CD4-positive, alpha-beta T cell (primary cell): Measurements from ENCODE around the gene LRP1B. TPM values are rescaled to one million over a fixed set of nuclear protein-coding genes. Genes with fewer than 3 reads are reported as not detected.

Experiments used
- ATAC-seq: fragments of 200-7000 bp; cut with Tn5 transposase; one replicate; pipeline ENCODE4 v1.10.0; 2022; ENCODE audit warnings: mild to moderate bottlenecking; ENCODE audit not compliant: poor library complexity
- CTCF ChIA-PET: fragments of 350-600 bp; sonication (Branson Sonifier 250); formaldehyde crosslinking; loops from one replicate; lab custom pipeline; 2021; ENCODE audit warnings: antibody characterized with exemption, inconsistent platforms; lab: Charles Lee
- POLR2A ChIA-PET: fragments of 350-600 bp; sonication (Branson Sonifier 250); formaldehyde crosslinking; loops from one replicate; lab custom pipeline; 2021; ENCODE audit warnings: antibody characterized with exemption, inconsistent platforms; lab: Charles Lee
- DNase-seq, 14 experiments: peaks; one replicate each; pipeline ENCODE4 v3.0.0-alpha.2; 2013 to 2020; ENCODE audit warnings: mixed read lengths in 2 of 14
- H3K27ac ChIP-seq, 2 donors: one replicate each; pipeline versions ENCODE4 v1.5.1 to v1.7.0; 2013; ENCODE audit warnings: low read length in 2 of 2, low read depth in 1 of 2, mild to moderate bottlenecking in 1 of 2
- H3K27me3 ChIP-seq, 2 experiments: 1 replicate in 1 of 2; 2 replicates in 1 of 2; pipeline versions ENCODE4 v1.6.1 to v1.7.0; 2013; ENCODE audit warnings: low read length in 2 of 2, control low read depth in 1 of 2, mild to moderate bottlenecking in 1 of 2, moderate library complexity in 1 of 2; ENCODE audit not compliant: insufficient read depth in 2 of 2, control insufficient read depth in 1 of 2
- H3K36me3 ChIP-seq: one replicate; pipeline ENCODE4 v1.6.1; 2013; ENCODE audit warnings: low read length, control low read depth; ENCODE audit not compliant: insufficient read depth
- H3K4me1 ChIP-seq: one replicate; pipeline ENCODE4 v1.6.1; 2013; ENCODE audit warnings: low read length, control low read depth; ENCODE audit not compliant: insufficient read depth
- H3K4me3 ChIP-seq: one replicate; pipeline ENCODE4 v1.5.1; 2013; ENCODE audit warnings: mild to moderate bottlenecking, low read length, moderate library complexity
- H3K9me3 ChIP-seq, 2 experiments: 1 replicate in 1 of 2; 2 replicates in 1 of 2; pipeline versions ENCODE4 v1.6.1 to v1.7.0; 2013; ENCODE audit warnings: low read length in 2 of 2, mild to moderate bottlenecking in 2 of 2, control low read depth in 1 of 2, moderate library complexity in 1 of 2; ENCODE audit not compliant: control insufficient read depth in 1 of 2, insufficient read depth in 1 of 2
- H3K27ac Mint-ChIP-seq: one replicate; pipeline ENCODE4 v1.8.0; 2020; ENCODE audit warnings: mixed read lengths
- H3K27me3 Mint-ChIP-seq: one replicate; pipeline ENCODE4 v1.8.0; 2021; ENCODE audit warnings: mixed read lengths
- H3K36me3 Mint-ChIP-seq: one replicate; pipeline ENCODE4 v1.8.0; 2021; ENCODE audit warnings: low read depth, mixed read lengths
- H3K4me1 Mint-ChIP-seq: one replicate; pipeline ENCODE4 v1.8.0; 2021; ENCODE audit warnings: low read depth, mixed read lengths
- H3K4me3 Mint-ChIP-seq: one replicate; pipeline ENCODE4 v1.8.0; 2020; ENCODE audit warnings: mild to moderate bottlenecking, mixed read lengths
- H3K9me3 Mint-ChIP-seq: one replicate; pipeline ENCODE4 v1.8.0; 2020; ENCODE audit warnings: mixed read lengths
- CTCF ChIP-seq: fragments of 200-600 bp; IDR thresholded peaks from one replicate; pipeline ENCODE4 v1.8.0; 2022; ENCODE audit warnings: antibody characterized with exemption, mild to moderate bottlenecking
- intact Hi-C, 2 experiments: fragments of 100-400 bp; cut with DNase I in 1 of 2; cut with micrococcal nuclease in 1 of 2; formaldehyde crosslinking; loops; one replicate each; pipeline versions ENCODE4 v1.15.1 to v1.9.0; 2023 to 2025; cut with DNase I, micrococcal nuclease
- total RNA-seq, 174 experiments: library from RNA in 2 of 174; stranded (reverse) in 2 of 174; gene quantifications; one replicate each; pipeline ENCODE4 v1.2.3 and lab custom pipeline; 2021 to 2026

LRP1B gene
- total RNA-seq, 2 experiments from 2014 or later = not detected

GRCh38 chr2:141599721-141600120 is 531.1 kb downstream of the LRP1B start:
- H3K27ac ChIP-seq = no peak overlapping the region
- no peak for TF ChIP-seq CTCF
- no peaks in the 10 kb centered on the region for H3K36me3 Mint-ChIP-seq
- no peak overlapping the region for H3K27ac Mint-ChIP-seq
- no peaks in the 10 kb centered on the region for H3K4me1 ChIP-seq
- no peaks in the 10 kb centered on the region for H3K27me3 ChIP-seq
- intact Hi-C loops = no loop called here
- H3K9me3 ChIP-seq = peaks cover 0 to 2% of the 10 kb centered on the region in 2 experiments
- no peaks in the 10 kb centered on the region for H3K4me1 Mint-ChIP-seq
- no peak overlapping the region for H3K4me3 ChIP-seq
- ATAC-seq = no peak
- no peak for DNase-seq
- no peaks in the 10 kb centered on the region for H3K27me3 Mint-ChIP-seq
- H3K9me3 Mint-ChIP-seq = peaks cover 8% of the 10 kb centered on the region
- no peak overlapping the region for H3K4me3 Mint-ChIP-seq
- no peaks in the 10 kb centered on the region for H3K36me3 ChIP-seq
- CTCF ChIA-PET = no interaction called here
- POLR2A ChIA-PET = no interaction called here

GRCh38 chr2:141598982-141599381 is 531.8 kb downstream of the LRP1B start:
- H3K27me3 Mint-ChIP-seq = no peaks in the 10 kb centered on the region
- ChIA-PET POLR2A (no interaction called here), CTCF (no interaction called here)
- H3K4me1 Mint-ChIP-seq = no peaks in the 10 kb centered on the region
- peaks cover 8% of the 10 kb centered on the region for H3K9me3 Mint-ChIP-seq
- Histone ChIP-seq H3K27me3 (no peaks in the 10 kb centered on the region), H3K27ac (no peak overlapping the region), H3K4me1 (no peaks in the 10 kb centered on the region), H3K4me3 (no peak overlapping the region), H3K36me3 (no peaks in the 10 kb centered on the region), H3K9me3 (no peaks in the 10 kb centered on the region)
- H3K4me3 Mint-ChIP-seq = no peak overlapping the region
- ATAC-seq (no peak), DNase-seq (no peak)
- intact Hi-C loops = no loop called here
- TF ChIP-seq CTCF = no peak
- no peak overlapping the region for H3K27ac Mint-ChIP-seq
- no peaks in the 10 kb centered on the region for H3K36me3 Mint-ChIP-seq

GRCh38 chr2:141595316-141595920 is 535.4 kb downstream of the LRP1B start:
- Histone ChIP-seq H3K27ac (no peak overlapping the region), H3K9me3 (no peaks in the 10 kb centered on the region), H3K27me3 (no peaks in the 10 kb centered on the region), H3K36me3 (no peaks in the 10 kb centered on the region), H3K4me1 (no peaks in the 10 kb centered on the region), H3K4me3 (no peak overlapping the region)
- H3K36me3 Mint-ChIP-seq = no peaks in the 10 kb centered on the region
- CTCF ChIA-PET = no interaction called here
- H3K4me3 Mint-ChIP-seq = no peak overlapping the region
- no peak for TF ChIP-seq CTCF
- H3K4me1 Mint-ChIP-seq = no peaks in the 10 kb centered on the region
- intact Hi-C loops = no loop called here
- H3K27me3 Mint-ChIP-seq = no peaks in the 10 kb centered on the region
- POLR2A ChIA-PET = no interaction called here
- no peak overlapping the region for H3K27ac Mint-ChIP-seq
- DNase-seq (no peak), ATAC-seq (no peak)
- H3K9me3 Mint-ChIP-seq = peaks cover 11% of the 10 kb centered on the region
